Uterus (tissue), 2 donors: Measurements from ENCODE around the gene INSIG1.

Source experiments
- POLR2A ChIP-seq, 2 donors: fragments of 450-650 bp; IDR thresholded peaks; one replicate each; pipeline ENCODE4 v1.6.1; 2016; ENCODE audit warnings: antibody characterized with exemption in 2 of 2, mild to moderate bottlenecking in 1 of 2, moderate library complexity in 1 of 2
- TF ChIP-seq, protein P1 (sequence below), 4 experiments: fragments of 200-600 bp in 2 of 4; fragments of 450-650 bp in 2 of 4; sonication (generic) in 2 of 4; IDR thresholded peaks; one replicate each; pipeline ENCODE4 v1.5.1; 2016 to 2019; ENCODE audit warnings: antibody characterized with exemption in 4 of 4, mild to moderate bottlenecking in 2 of 4, moderate library complexity in 1 of 4

DNA sequence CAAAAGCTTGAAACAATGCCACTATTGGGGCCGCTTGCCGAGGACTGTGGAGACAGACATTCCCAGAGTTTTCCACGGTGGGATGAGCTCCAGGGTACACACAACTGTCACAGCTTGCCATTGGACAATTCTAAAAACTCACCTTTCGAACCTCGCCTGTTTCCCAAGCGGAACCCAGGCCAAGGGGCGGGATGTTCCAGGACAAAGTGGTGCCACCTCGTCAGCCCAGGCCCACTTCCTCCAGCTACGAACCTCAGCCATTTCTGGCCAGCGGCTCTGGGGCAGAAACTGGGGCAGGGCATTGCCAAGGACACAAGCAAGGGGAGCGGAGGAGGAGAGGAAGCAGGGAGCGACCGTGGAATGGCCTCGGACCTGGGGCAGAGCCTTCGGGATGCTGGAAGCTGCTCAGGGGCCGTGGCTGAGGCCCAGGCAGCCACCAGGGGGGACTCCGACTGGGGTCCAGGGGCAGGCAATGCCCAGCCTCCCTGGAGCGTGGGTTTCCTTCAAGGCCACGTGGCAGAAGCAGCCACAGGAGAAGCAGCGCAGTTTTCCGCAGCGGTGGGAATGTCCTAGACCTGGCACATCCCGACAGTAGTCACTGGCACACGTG, 44.7 kb upstream of the INSIG1 start:
- TF ChIP-seq, protein P1, sequence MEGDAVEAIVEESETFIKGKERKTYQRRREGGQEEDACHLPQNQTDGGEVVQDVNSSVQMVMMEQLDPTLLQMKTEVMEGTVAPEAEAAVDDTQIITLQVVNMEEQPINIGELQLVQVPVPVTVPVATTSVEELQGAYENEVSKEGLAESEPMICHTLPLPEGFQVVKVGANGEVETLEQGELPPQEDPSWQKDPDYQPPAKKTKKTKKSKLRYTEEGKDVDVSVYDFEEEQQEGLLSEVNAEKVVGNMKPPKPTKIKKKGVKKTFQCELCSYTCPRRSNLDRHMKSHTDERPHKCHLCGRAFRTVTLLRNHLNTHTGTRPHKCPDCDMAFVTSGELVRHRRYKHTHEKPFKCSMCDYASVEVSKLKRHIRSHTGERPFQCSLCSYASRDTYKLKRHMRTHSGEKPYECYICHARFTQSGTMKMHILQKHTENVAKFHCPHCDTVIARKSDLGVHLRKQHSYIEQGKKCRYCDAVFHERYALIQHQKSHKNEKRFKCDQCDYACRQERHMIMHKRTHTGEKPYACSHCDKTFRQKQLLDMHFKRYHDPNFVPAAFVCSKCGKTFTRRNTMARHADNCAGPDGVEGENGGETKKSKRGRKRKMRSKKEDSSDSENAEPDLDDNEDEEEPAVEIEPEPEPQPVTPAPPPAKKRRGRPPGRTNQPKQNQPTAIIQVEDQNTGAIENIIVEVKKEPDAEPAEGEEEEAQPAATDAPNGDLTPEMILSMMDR (IDR thresholded peaks at IDR 0.05), result no peak
- no peak for TF ChIP-seq POLR2A (IDR thresholded peaks at IDR 0.05)
